Activated T-cell treated with anti-CD3 and anti-CD28 coated beads, Interleukin-2, amount 50 U/mL, for 72 hours (primary cell): ENCODE data around the gene ICAM3. TPM values are rescaled to one million over a fixed set of nuclear protein-coding genes. Genes with fewer than 3 reads are reported as not detected.
A peak's percentile ranks its signal among the peaks of the same experiment; 100 is the strongest.

Experiments
- ATAC-seq, 2 donors: fragments of 150-1000 bp; cut with Tn5 transposase; replicated peaks in 1 of 2; 2 replicates each; pipeline ENCODE4 v1.10.0; 2021; ENCODE audit warnings: moderate library complexity in 2 of 2, mild to moderate bottlenecking in 1 of 2
- DNase-seq, 2 donors: peaks; one replicate each; pipeline ENCODE4 v3.0.0; 2021 to 2022; ENCODE audit warnings: mixed read lengths in 1 of 2
- H3K27ac Mint-ChIP-seq: one replicate; pipeline ENCODE4 v1.8.0; 2022; ENCODE audit warnings: mild to moderate bottlenecking, moderate library complexity, mixed read lengths
- H3K27me3 Mint-ChIP-seq: one replicate; pipeline ENCODE4 v1.8.0; 2022; ENCODE audit warnings: low read depth, mixed read lengths
- H3K36me3 Mint-ChIP-seq, 2 donors: one replicate each; pipeline ENCODE4 v1.8.0; 2022; ENCODE audit warnings: mixed read lengths in 2 of 2, mild to moderate bottlenecking in 1 of 2; ENCODE audit not compliant: insufficient read depth in 2 of 2
- H3K4me1 Mint-ChIP-seq: one replicate; pipeline ENCODE4 v1.8.0; 2022; ENCODE audit warnings: low read depth, mixed read lengths
- H3K4me3 Mint-ChIP-seq, 2 donors: one replicate each; pipeline ENCODE4 v1.8.0; 2022; ENCODE audit warnings: mild to moderate bottlenecking in 2 of 2, mixed read lengths in 2 of 2, moderate library complexity in 2 of 2
- H3K9me3 Mint-ChIP-seq, 2 donors: one replicate each; pipeline ENCODE4 v1.8.0; 2022; ENCODE audit warnings: mixed read lengths in 2 of 2
- total RNA-seq, 2 donors: library from RNA; stranded (reverse); gene quantifications; one replicate each; pipeline ENCODE4 v1.2.3, GENCODE V29; 2022

The ICAM3 gene
- total RNA-seq, 2 donors from 2014 or later, result 163 to 183 TPM

DNA sequence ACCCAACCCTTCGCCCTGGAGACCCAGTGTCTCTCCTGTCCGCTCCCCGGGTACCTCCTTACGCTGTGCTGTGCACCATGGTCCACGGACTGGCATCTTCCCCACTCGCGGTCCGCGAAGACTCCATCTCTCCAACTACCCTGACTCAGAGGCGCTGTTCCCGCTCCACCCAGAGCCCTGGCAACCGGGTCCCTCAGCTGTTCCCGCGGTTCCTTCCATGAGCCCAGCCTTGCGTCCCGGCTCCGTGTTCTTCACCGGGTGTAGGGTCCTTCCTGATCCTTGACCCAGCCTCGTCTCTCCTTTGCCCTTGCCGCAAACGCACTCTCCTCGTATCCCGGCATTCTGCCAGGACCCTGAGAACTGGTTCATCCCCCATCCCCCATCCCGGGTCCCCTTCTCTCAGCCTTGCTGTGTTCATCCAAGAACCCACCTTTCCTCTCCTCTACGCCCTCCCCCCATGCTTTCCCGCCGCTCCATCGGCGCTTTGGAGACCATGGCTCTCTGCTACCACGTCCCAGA is 49.0 kb downstream of the ICAM3 start:
- Mint-ChIP-seq H3K27me3 (peaks cover 72% of the 10 kb centered on the region), H3K4me1 (peaks cover 77% of the 10 kb centered on the region), H3K27ac (peak overlapping the region; percentile 61), H3K9me3 (no peaks in the 10 kb centered on the region), H3K4me3 (peak overlapping the region; percentile 83 to 91), H3K36me3 (peaks cover 0 to 2% of the 10 kb centered on the region in 2 donors)
- ATAC-seq (no peak), DNase-seq (peak; percentile 21 to 31)

DNA sequence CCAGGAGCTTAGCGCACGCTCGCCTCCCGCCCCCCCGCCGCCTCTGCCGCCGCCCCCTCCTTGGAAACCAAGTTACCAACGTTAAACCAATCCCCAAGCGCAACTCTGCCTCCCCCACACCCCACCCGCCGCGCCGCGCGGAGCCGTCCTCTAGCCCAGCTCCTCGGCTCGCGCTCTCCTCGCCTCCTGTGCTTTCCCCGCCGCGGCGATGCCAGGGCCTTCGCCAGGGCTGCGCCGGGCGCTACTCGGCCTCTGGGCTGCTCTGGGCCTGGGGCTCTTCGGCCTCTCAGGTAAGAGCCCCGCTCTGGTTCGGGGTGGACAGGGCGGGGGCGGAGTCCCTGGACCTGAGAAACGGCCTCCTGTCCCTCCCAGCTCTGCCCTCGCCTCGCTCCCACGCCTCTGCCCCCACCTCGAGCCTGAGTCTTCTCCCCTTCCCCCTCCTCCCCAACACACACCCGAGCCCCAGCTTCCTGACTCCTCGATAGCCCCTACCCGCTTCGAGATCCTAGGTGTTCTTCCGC is 49.5 kb downstream of the ICAM3 start, which contains the start of gene ICAM5:
ICAM5 (plus strand) TSS at position 117 of the 521 bp plus-strand sequence; CDS start at position 209, 92 bp downstream.
- peak; percentile 13 to 14 for ATAC-seq

DNA sequence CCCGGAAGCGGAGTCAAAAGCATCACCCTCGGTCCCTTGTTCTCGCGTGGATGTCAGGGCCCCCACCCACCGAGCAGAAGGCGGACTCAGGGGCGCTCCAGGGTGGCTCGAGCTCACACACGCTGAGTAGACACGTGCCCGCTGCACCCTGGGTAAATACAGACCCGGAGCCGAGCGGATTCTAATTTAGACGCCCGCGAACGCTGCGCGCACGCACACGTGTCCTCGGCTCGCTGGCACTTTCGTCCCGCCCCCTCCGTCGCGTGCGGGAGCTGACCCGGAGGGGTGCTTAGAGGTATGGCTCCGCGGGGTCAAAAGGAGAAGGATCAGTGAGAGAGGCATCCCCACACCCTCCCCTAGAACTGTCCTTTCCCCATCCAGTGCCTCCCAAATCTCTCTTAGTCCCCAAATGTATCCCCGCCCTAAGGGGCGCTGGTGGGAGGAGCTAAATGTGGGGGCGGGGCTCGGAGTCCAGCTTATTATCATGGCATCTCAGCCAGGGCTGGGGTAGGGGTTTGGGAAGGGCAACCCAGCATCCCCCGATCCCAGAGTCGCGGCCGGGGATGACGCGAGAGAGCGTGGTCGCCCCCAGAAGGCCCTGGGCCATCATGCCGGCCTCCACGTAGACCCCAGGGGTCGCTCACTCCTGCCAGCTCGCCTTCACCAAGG is 50.1 kb downstream of the ICAM3 start:
- ATAC-seq (peak; percentile 48 to 57), DNase-seq (peak; percentile 77 to 81)
- H3K36me3 Mint-ChIP-seq, result peaks cover 0 to 6% of the 10 kb centered on the region in 2 donors
- peak overlapping the region; percentile 83 to 91 for H3K4me3 Mint-ChIP-seq
- H3K27me3 Mint-ChIP-seq, result peaks cover 60% of the 10 kb centered on the region
- H3K27ac Mint-ChIP-seq, result no peak overlapping the region
- no peaks in the 10 kb centered on the region for H3K9me3 Mint-ChIP-seq
- peaks cover 76% of the 10 kb centered on the region for H3K4me1 Mint-ChIP-seq

More for the DNA sequence above, 49.5 kb downstream of the ICAM3 start, which contains the start of gene ICAM5:
- H3K9me3 Mint-ChIP-seq, result no peaks in the 10 kb centered on the region
- DNase-seq, result peak; percentile 53 to 58
- H3K27ac Mint-ChIP-seq, result peak within 1 kb of the TSS; percentile 61
- peaks cover 66% of the 10 kb centered on the region for H3K27me3 Mint-ChIP-seq
- H3K36me3 Mint-ChIP-seq, result peaks cover 0 to 6% of the 10 kb centered on the region in 2 donors
- H3K4me3 Mint-ChIP-seq, result peak within 1 kb of the TSS; percentile 83 to 91
- H3K4me1 Mint-ChIP-seq, result peaks cover 76% of the 10 kb centered on the region

DNA sequence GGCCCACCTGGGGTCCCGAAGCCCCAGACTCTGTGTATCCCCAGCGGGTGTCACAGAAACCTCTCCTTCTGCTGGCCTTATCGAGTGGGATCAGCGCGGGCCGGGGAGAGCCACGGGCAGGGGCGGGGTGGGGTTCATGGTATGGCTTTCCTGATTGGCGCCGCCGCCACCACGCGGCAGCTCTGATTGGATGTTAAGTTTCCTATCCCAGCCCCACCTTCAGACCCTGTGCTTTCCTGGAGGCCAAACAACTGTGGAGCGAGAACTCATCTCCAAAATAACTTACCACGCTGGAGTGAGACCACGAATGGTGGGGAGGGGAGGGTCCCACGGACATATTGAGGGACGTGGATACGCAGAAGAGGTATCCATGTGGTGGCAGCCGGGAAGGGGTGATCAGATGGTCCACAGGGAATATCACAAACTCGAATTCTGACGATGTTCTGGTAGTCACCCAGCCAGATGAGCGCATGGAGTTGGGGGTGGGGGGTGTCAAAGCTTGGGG is 50.7 kb downstream of the ICAM3 start:
- peaks cover 76% of the 10 kb centered on the region for H3K4me1 Mint-ChIP-seq
- H3K36me3 Mint-ChIP-seq, result peaks cover 0 to 8% of the 10 kb centered on the region in 2 donors
- peaks cover 55% of the 10 kb centered on the region for H3K27me3 Mint-ChIP-seq
- H3K9me3 Mint-ChIP-seq, result no peaks in the 10 kb centered on the region
- ATAC-seq (peak; percentile 18 to 20), DNase-seq (peak; percentile 56 to 63)
- H3K27ac Mint-ChIP-seq, result no peak overlapping the region
- peak overlapping the region; percentile 83 to 91 for H3K4me3 Mint-ChIP-seq

DNA sequence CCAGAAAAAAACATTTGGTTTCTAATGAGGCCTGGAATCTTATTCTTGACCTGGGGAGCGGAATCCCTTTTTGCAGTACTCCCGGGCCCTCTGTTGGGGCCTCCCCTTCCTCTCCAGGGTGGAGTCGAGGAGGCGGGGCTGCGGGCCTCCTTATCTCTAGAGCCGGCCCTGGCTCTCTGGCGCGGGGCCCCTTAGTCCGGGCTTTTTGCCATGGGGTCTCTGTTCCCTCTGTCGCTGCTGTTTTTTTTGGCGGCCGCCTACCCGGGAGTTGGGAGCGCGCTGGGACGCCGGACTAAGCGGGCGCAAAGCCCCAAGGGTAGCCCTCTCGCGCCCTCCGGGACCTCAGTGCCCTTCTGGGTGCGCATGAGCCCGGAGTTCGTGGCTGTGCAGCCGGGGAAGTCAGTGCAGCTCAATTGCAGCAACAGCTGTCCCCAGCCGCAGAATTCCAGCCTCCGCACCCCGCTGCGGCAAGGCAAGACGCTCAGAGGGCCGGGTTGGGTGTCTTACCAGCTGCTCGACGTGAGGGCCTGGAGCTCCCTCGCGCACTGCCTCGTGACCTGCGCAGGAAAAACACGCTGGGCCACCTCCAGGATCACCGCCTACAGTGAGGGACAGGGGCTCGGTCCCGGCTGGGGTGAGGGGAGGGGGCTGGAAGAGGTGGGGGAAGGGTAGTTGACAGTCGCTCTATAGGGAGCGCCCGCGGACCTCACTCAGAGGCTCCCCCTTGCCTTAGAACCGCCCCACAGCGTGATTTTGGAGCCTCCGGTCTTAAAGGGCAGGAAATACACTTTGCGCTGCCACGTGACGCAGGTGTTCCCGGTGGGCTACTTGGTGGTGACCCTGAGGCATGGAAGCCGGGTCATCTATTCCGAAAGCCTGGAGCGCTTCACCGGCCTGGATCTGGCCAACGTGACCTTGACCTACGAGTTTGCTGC is 52.4 kb downstream of the ICAM3 start, which contains the start of gene ICAM4:
ICAM4 (plus strand) TSS at position 153 of the 935 bp plus-strand sequence; CDS start at position 211, 58 bp downstream.
- ATAC-seq, result no peak
- Mint-ChIP-seq H3K36me3 (peaks cover 0 to 11% of the 10 kb centered on the region in 2 donors), H3K4me3 (peak within 1 kb of the TSS; percentile 52 to 71), H3K4me1 (peaks cover 61% of the 10 kb centered on the region), H3K27me3 (peaks cover 38% of the 10 kb centered on the region), H3K9me3 (no peaks in the 10 kb centered on the region), H3K27ac (no peak within 1 kb of the TSS)
- peak; percentile 42 to 47 for DNase-seq

DNA sequence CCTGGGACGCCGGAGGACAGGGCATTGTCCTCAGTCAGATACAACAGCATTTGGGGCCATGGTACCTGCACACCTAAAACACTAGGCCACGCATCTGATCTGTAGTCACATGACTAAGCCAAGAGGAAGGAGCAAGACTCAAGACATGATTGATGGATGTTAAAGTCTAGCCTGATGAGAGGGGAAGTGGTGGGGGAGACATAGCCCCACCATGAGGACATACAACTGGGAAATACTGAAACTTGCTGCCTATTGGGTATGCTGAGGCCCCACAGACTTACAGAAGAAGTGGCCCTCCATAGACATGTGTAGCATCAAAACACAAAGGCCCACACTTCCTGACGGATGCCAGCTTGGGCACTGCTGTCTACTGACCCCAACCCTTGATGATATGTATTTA is 54.0 kb downstream of the ICAM3 start:
- no peak for ATAC-seq
- Mint-ChIP-seq H3K4me1 (peaks cover 45% of the 10 kb centered on the region), H3K36me3 (peaks cover 0 to 15% of the 10 kb centered on the region in 2 donors), H3K27ac (no peak overlapping the region), H3K4me3 (no peak overlapping the region), H3K27me3 (peaks cover 21% of the 10 kb centered on the region), H3K9me3 (no peaks in the 10 kb centered on the region)
- no peak for DNase-seq

DNA sequence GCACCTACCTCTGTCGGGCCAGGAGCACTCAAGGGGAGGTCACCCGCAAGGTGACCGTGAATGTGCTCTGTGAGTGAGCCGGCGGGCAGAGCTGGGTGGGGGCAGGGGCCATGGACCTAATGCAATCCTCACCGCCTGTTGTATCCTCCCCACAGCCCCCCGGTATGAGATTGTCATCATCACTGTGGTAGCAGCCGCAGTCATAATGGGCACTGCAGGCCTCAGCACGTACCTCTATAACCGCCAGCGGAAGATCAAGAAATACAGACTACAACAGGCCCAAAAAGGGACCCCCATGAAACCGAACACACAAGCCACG is 54.5 kb downstream of the ICAM3 start:
- Mint-ChIP-seq H3K27ac (no peak overlapping the region), H3K4me3 (no peak overlapping the region), H3K27me3 (peaks cover 17% of the 10 kb centered on the region), H3K4me1 (peaks cover 43% of the 10 kb centered on the region), H3K9me3 (no peaks in the 10 kb centered on the region), H3K36me3 (peaks cover 1 to 16% of the 10 kb centered on the region in 2 donors)
- no peak for DNase-seq
- no peak for ATAC-seq

DNA sequence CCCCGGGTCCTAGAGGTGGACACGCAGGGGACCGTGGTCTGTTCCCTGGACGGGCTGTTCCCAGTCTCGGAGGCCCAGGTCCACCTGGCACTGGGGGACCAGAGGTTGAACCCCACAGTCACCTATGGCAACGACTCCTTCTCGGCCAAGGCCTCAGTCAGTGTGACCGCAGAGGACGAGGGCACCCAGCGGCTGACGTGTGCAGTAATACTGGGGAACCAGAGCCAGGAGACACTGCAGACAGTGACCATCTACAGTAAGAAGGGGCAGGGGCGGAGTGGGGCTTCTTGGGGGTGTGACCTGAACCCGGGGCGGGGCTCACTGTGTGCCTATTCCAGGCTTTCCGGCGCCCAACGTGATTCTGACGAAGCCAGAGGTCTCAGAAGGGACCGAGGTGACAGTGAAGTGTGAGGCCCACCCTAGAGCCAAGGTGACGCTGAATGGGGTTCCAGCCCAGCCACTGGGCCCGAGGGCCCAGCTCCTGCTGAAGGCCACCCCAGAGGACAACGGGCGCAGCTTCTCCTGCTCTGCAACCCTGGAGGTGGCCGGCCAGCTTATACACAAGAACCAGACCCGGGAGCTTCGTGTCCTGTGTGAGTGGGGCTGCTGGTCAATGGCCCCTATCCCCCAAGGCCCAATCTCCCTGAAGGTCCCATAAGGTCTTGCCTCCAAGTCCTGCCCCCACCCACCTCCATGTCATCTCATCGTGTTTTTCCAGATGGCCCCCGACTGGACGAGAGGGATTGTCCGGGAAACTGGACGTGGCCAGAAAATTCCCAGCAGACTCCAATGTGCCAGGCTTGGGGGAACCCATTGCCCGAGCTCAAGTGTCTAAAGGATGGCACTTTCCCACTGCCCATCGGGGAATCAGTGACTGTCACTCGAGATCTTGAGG is 55.1 kb downstream of the ICAM3 start:
- ATAC-seq (no peak), DNase-seq (no peak)
- H3K36me3 Mint-ChIP-seq, result peaks cover 3 to 20% of the 10 kb centered on the region in 2 donors
- H3K9me3 Mint-ChIP-seq, result no peaks in the 10 kb centered on the region
- H3K27ac Mint-ChIP-seq, result no peak overlapping the region
- H3K4me1 Mint-ChIP-seq, result peaks cover 44% of the 10 kb centered on the region
- no peak overlapping the region for H3K4me3 Mint-ChIP-seq
- peaks cover 16% of the 10 kb centered on the region for H3K27me3 Mint-ChIP-seq

Other genes with a start within 250 kb of the ICAM3 start
- gene ANGPTL6, start 236.9 kb downstream of the ICAM3 start, total RNA-seq, result 10 to 100 TPM; 13.2 to 17.6 TPM
- gene PPAN, start 233.3 kb downstream of the ICAM3 start, total RNA-seq, result 100 to 1,000 TPM; 106 to 117 TPM
- gene P2RY11, start 227.9 kb downstream of the ICAM3 start, total RNA-seq, result 10 to 100 TPM; 65.4 to 73.9 TPM
- gene EIF3G, start 219.7 kb downstream of the ICAM3 start, total RNA-seq, result 100 to 1,000 TPM; 277 to 278 TPM
- gene DNMT1, start 144.7 kb downstream of the ICAM3 start, total RNA-seq, result 100 to 1,000 TPM; 294 to 304 TPM
- 10 to 100 TPM; 11.5 to 11.6 TPM for gene S1PR2, start 108.3 kb downstream of the ICAM3 start, total RNA-seq
- 10 to 100 TPM; 83.2 to 93.6 TPM for gene MRPL4, start 87.4 kb downstream of the ICAM3 start, total RNA-seq
- gene ICAM1, start 68.5 kb downstream of the ICAM3 start, total RNA-seq, result 10 to 100 TPM; 20.7 to 40.1 TPM
- 1 to 10 TPM; 1.5 to 1.9 TPM for gene ICAM4, start 52.7 kb downstream of the ICAM3 start, total RNA-seq
- gene ICAM5, start 49.7 kb downstream of the ICAM3 start, total RNA-seq, result 1 to 10 TPM; 3.1 to 3.8 TPM
- 1 to 10 TPM; 5.9 TPM for gene ZGLP1, start 29.8 kb downstream of the ICAM3 start, total RNA-seq
- 10 to 100 TPM; 13.0 to 16.3 TPM for gene FDX2, start 23.6 kb downstream of the ICAM3 start, total RNA-seq
- gene RAVER1, start 6.1 kb downstream of the ICAM3 start, total RNA-seq, result 10 to 100 TPM; 60.2 to 68.3 TPM
- gene TYK2, start 40.9 kb upstream of the ICAM3 start, total RNA-seq, result 100 to 1,000 TPM; 174 to 222 TPM
- 100 to 1,000 TPM; 128 to 137 TPM for gene CDC37, start 63.9 kb upstream of the ICAM3 start, total RNA-seq
- 10 to 100 TPM; 21.8 to 36.8 TPM for gene PDE4A, start 80.9 kb upstream of the ICAM3 start, total RNA-seq
- 10 to 100 TPM; 65.2 to 70.7 TPM for gene KEAP1, start 163.7 kb upstream of the ICAM3 start, total RNA-seq
- 1 to 10 TPM in 1 of 2 donors, under 1 TPM in 1; 0.19 to 1.8 TPM for gene S1PR5, start 177.8 kb upstream of the ICAM3 start, total RNA-seq
- 10 to 100 TPM; 35.4 to 37.0 TPM for gene ATG4D, start 204.3 kb upstream of the ICAM3 start, total RNA-seq
- gene KRI1, start 226.4 kb upstream of the ICAM3 start, total RNA-seq, result 10 to 100 TPM; 48.4 to 61.7 TPM
- gene CDKN2D, start 229.4 kb upstream of the ICAM3 start, total RNA-seq, result 10 to 100 TPM; 69.6 to 72.8 TPM
- gene AP1M2, start 247.7 kb upstream of the ICAM3 start, total RNA-seq, result not detected